RWPE2 (cell line): ENCODE data around the gene EFR3B.
"Not testable (repeated sequence)": the region's sequence is repeated elsewhere in the genome, so short reads cannot be mapped to it uniquely, and the experiment has no call there.

Source experiments
- ATAC-seq: fragments of 200-7000 bp; cut with Tn5 transposase; 3 replicates; pipeline ENCODE4 v1.9.1; 2021; ENCODE audit warnings: low read depth
- DNase-seq: peaks from one replicate; pipeline ENCODE4 v3.0.0-alpha.2; 2020; ENCODE audit warnings: low spot score
- H3K27ac ChIP-seq: fragments of 450-650 bp; 2 replicates; pipeline ENCODE4 v1.5.1; 2017; ENCODE audit warnings: mild to moderate bottlenecking; ENCODE audit not compliant: poor library complexity, severe bottlenecking
- H3K27me3 ChIP-seq: fragments of 250-450 bp; sonication (Bioruptor Pico); 2 replicates; pipeline ENCODE4 v1.5.1; 2021; ENCODE audit warnings: mild to moderate bottlenecking, moderate library complexity; ENCODE audit not compliant: insufficient read depth, poor library complexity, severe bottlenecking
- H3K36me3 ChIP-seq: fragments of 250-450 bp; sonication (Bioruptor Pico); 2 replicates; pipeline ENCODE4 v1.5.1; 2020; ENCODE audit warnings: low read depth, mild to moderate bottlenecking, moderate library complexity
- H3K4me1 ChIP-seq: fragments of 250-450 bp; sonication (Bioruptor Pico); 2 replicates; pipeline ENCODE4 v1.5.1; 2021; ENCODE audit warnings: mild to moderate bottlenecking, moderate library complexity; ENCODE audit not compliant: insufficient read depth, poor library complexity, severe bottlenecking
- H3K4me3 ChIP-seq: fragments of 250-450 bp; sonication (Bioruptor Pico); 2 replicates; pipeline ENCODE4 v1.5.1; 2021; ENCODE audit warnings: mild to moderate bottlenecking, moderate library complexity; ENCODE audit not compliant: severe bottlenecking
- H3K9me3 ChIP-seq: fragments of 250-450 bp; sonication (Bioruptor Pico); 2 replicates; pipeline ENCODE4 v1.5.1; 2021; ENCODE audit warnings: mild to moderate bottlenecking, moderate library complexity; ENCODE audit not compliant: severe bottlenecking
- TF ChIP-seq, protein P1 (sequence below): fragments of 450-650 bp; IDR thresholded peaks from one replicate; pipeline ENCODE4 v1.5.1; 2017; ENCODE audit warnings: mild to moderate bottlenecking, moderate library complexity; ENCODE audit not compliant: poor library complexity, severe bottlenecking

The EFR3B gene

DNA sequence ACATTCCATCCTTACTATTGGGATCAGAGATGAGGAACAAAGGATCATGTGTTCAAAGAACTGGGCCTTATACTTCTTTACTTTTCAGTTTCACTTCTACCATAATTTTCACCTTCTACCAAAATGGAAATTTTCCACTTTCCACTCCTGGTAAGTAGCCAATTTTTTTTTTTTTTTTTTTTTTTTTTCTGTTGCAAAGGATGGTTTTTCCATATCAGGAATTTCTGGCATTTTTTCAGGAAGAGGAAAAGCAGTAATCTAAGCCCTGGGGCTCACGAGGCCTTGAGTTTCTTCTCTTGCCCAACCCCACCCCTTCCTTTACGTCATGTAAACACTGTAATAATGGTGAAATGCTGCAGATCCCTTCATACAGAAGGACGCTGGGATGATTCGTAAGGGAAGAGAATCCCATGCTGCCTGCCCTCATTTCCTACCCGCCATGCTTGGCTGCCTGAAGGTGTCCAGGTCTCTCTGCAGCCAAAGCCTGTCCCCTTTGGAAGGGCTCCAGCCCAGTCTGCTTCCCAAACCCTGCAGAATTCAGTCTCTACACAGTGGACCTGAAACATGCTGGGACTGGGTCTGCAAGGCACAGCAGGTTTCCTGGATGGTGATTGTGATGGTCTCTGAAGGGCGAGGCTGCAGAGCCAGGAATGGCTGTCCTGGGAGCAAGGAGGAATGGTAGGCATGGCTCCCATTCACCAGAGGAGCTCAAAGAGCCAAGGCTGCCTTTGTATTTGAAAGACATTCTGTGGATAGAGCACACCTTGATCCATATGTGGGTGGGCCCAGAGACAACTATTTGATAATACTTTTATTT lies 57.0 kb downstream of the EFR3B start:
- Histone ChIP-seq H3K27me3 (no peaks in the 10 kb centered on the region), H3K4me1 (peaks cover 12% of the 10 kb centered on the region), H3K4me3 (no peak overlapping the region), H3K27ac (no peak overlapping the region), H3K9me3 (no peaks in the 10 kb centered on the region), H3K36me3 (no peaks in the 10 kb centered on the region)
- DNase-seq: no peak
- ATAC-seq: peak; percentile 44; the same call in 2 of the 3 replicates
- TF ChIP-seq, protein P1, sequence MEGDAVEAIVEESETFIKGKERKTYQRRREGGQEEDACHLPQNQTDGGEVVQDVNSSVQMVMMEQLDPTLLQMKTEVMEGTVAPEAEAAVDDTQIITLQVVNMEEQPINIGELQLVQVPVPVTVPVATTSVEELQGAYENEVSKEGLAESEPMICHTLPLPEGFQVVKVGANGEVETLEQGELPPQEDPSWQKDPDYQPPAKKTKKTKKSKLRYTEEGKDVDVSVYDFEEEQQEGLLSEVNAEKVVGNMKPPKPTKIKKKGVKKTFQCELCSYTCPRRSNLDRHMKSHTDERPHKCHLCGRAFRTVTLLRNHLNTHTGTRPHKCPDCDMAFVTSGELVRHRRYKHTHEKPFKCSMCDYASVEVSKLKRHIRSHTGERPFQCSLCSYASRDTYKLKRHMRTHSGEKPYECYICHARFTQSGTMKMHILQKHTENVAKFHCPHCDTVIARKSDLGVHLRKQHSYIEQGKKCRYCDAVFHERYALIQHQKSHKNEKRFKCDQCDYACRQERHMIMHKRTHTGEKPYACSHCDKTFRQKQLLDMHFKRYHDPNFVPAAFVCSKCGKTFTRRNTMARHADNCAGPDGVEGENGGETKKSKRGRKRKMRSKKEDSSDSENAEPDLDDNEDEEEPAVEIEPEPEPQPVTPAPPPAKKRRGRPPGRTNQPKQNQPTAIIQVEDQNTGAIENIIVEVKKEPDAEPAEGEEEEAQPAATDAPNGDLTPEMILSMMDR: no peak

DNA sequence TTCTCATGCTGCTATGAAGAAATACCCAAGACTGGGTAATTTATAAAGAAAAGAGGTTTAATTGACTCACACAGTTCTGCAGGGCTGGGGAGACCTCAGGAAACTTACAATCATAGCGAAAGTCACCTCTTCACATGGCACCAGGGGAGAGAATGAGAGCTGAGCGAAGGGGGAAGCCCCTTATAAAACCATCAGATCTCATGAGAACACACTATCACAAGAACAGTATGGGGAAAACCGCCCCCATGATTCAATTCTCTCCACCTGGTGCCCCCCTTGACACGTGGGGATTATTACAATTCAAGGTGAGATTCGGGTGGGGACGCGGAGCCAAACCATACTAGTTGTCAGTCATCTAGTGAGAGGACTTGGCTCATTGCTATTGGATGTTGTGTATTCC lies 60.5 kb downstream of the EFR3B start:
- H3K4me3 ChIP-seq, ATAC-seq, H3K36me3 ChIP-seq, DNase-seq, H3K27me3 ChIP-seq, H3K9me3 ChIP-seq, H3K27ac ChIP-seq: not testable (repeated sequence)
- H3K4me1 ChIP-seq: peaks cover 24% of the 10 kb centered on the region

DNA sequence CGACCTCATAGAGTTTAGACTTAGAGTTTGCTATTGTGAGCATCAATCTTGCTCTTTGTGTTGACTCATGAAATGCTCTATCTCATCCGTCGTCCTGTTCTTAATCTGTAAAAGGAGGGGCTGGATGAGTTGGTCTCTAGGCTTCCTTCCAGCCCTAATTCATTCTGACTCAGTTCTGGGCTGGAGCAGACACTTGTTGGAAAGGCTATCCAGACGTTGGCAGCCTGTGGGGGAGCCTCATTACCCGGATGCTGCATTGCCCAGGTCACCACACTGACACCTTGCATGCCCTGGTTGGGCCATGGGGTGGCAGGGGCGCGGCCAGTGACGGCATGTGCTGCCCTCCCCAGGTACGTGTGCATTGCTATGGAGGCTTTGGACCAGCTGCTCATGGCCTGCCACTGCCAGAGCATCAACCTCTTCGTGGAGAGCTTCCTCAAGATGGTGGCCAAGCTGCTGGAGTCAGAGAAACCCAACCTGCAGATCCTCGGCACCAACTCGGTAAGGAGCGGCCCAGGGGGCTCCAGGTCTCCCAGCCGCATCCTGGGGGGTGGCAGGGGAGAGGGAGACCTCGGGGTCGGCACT lies 61.5 kb downstream of the EFR3B start:
- no peaks in the 10 kb centered on the region for H3K36me3 ChIP-seq
- TF ChIP-seq, protein P1: no peak
- H3K9me3 ChIP-seq: no peaks in the 10 kb centered on the region
- H3K27me3 ChIP-seq: no peaks in the 10 kb centered on the region
- H3K27ac ChIP-seq: peak overlapping the region; percentile 15
- peaks cover 24% of the 10 kb centered on the region for H3K4me1 ChIP-seq
- no peak overlapping the region for H3K4me3 ChIP-seq
- ATAC-seq (peak; percentile 83), DNase-seq (no peak)

DNA sequence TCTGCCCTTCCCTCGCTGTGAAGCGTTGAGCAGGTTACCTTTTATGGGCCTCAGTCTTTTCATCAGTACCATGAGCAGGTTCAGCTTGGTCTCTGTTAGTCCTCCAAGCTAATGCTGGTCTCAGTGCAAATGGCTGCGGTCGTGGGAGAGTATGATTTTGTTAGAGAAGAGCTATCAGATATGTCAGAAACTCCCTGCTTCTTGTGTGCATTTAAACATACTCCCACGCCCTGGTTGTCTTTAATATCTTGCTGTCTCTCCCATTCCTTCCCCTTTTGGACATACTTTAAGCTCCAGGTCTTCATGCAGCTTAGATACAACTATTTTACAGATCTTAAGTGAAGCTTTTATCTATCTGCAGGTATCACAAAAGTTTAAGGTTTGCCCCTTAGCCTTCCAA lies 62.9 kb downstream of the EFR3B start:
- H3K4me1 ChIP-seq: peaks cover 15% of the 10 kb centered on the region
- H3K27ac ChIP-seq: peak overlapping the region; percentile 71
- ATAC-seq (no peak), DNase-seq (no peak)
- TF ChIP-seq, protein P1: no peak
- no peak overlapping the region for H3K4me3 ChIP-seq
- H3K36me3 ChIP-seq: no peaks in the 10 kb centered on the region
- no peaks in the 10 kb centered on the region for H3K9me3 ChIP-seq
- H3K27me3 ChIP-seq: no peaks in the 10 kb centered on the region

DNA sequence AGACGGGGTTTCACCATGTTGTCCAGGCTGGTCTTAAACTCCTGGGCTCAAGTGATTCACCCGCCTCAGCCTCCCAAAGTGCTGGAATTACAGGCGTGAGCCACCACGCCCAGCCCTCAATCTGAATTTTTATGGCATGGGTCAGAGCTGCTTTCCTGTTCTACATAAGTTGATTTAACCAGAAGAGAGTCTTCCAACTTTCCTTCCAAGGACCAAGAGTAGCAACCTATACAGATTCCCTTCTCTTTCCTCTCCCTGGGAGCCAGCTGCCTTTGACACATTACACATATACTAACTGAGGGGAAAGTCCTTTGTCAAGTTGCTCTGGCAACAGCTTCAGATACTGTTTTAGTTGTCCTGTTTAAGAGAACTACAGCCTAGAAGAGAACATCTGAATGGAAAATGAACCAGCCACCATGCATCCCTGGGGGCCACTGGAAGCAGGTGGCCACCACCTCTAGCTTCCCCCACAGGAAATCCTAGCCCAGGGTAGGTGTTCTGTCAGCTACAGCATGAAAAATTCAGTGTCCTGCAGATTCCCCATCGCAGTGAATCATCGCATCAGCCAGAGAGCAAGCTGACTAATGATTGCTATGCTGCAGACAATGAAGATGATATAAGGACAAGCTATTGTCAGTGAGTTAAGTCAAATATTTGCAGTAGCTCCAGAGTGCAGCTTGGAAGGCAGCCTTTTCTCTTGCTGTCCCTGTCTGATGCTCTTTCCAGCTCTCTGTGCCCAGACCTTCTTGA lies 63.6 kb downstream of the EFR3B start:
- TF ChIP-seq, protein P1: no peak
- Histone ChIP-seq H3K4me1 (peaks cover 15% of the 10 kb centered on the region), H3K36me3 (no peaks in the 10 kb centered on the region), H3K27me3 (no peaks in the 10 kb centered on the region), H3K27ac (peak overlapping the region; percentile 71), H3K9me3 (no peaks in the 10 kb centered on the region), H3K4me3 (no peak overlapping the region)
- ATAC-seq (peak; percentile 89), DNase-seq (no peak)
